GM11168 (cell line): ENCODE measurements around the gene C5orf15.
"Not testable (repeated sequence)": the region's sequence is repeated elsewhere in the genome, so short reads cannot be mapped to it uniquely, and the experiment has no call there.

Source experiments
- in situ Hi-C: fragments of 300-500 bp; cut with MboI; formaldehyde crosslinking; loops from one replicate; pipeline ENCODE4 v1.12.0; 2022; ENCODE audit warnings: low sequenced_read_pairs; ENCODE audit not compliant: unreplicated experiment

The C5orf15 gene

GRCh38 chr5:133994990-133995333, 26.5 kb upstream of the C5orf15 start:
- in situ Hi-C loops: no loop called here

DNA sequence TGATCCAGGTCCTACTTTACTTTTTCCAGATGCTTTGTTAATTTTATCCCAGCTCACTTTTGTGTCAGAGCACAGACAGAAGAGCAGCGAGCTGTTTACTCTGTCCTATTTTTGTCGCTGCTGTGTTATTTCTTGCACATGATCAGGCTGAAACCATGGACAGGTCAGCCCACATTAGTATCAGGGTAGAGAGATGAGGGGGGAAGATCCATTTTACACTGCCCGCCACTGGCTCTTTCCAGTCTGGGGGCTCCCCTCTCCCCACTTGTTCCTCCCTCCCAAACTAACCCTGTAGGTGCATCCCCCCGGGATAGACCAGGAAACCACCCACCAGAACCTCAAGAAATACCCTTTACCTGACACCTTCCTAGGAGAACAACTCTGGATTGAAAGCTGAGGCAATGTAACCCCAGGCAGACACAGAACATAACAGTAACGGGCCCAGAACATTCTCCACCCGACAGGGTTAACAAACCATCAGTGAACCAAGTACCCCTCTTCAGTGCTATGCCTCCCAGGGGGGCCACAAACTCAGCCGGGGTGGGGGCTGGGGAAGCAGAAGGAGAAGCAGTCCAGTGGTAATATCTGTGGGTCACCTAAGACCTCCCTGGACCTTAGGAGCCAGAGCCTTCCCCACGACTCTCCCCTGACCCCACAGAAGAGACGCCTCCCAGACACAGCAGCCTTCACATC, 26.0 kb upstream of the C5orf15 start:
- in situ Hi-C loops: no loop called here

- in situ Hi-C loops: no loop called here
Observed at GRCh38 chr5:133993185-133993936, 24.9 kb upstream of the C5orf15 start.

- in situ Hi-C loops: no loop called here
Observed at GRCh38 chr5:133992429-133993155, 24.2 kb upstream of the C5orf15 start.

DNA sequence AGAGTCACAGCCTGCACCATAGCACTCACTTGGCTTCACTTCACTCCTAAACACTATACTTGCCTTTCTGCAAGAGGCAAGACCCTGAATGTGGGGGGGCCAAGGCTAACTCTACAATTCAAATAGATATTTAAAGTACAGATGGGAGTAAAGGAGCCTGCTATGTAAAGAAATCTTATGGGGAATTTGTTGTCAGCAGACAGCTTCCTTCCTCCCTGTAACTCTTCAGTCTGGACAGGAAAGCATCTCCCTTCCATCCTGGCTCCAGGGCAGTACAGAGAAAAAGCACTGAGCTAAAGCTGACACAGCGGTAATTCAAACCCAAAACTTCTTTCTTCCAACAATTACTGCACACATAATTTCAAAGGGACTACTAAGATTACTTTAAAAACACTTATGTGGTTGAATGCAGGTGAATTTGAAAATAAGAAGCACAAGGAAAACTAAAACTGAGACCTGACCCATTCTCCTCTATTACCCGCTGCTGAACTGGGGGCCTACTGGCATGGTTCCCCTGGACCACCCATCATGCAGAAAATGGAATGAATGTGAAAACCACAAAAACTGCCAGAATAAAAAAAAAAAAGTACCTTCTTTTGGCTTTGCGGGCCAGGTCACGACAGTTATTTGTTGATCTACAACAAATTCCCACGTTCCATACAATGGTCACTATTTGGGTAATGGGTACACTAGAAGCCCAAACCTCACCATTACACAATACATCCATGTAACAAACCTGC, 22.9 kb upstream of the C5orf15 start:
- in situ Hi-C loops: no loop called here

DNA sequence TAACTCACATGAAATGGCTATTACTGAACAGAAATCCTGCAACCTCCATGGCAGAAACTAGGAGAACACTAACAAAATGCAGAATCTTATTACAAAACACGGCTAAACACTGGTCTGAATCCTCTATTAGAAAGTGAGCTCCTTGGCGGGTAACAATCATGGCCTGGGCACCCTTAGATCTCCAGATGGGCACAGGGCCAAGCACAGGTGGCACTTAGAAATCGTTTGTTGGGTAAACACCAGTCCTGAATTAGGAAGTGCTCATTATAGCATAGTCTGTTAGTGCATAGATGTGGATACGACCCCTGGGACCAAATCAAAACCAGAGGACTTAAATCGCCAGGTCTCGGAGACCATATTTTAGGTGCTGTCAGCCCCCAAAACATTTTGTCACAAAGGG, 22.0 kb upstream of the C5orf15 start:
- in situ Hi-C loops: no loop called here

- in situ Hi-C loops: no loop called here
Observed at GRCh38 chr5:133985540-133986180, 17.2 kb upstream of the C5orf15 start.

DNA sequence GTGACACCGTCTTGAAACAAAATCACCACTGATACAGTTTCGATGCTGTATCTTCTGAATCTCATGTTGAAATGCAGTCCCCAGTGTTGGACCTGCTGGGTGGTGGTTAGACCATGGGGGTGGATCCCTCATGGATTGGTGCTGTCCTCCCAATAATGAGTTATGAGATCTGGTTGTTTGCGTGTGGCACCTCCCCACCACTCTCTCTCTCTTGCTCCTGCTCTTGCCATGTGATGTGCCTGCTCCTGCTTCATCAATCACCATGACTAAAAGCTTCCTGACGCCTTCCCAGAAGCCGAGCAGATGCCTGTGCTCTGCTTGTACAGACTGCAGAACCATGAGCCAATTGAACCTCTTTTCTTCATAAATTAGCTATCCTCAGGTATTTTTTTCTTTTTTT, 15.2 kb upstream of the C5orf15 start:
- in situ Hi-C loops: no loop called here

DNA sequence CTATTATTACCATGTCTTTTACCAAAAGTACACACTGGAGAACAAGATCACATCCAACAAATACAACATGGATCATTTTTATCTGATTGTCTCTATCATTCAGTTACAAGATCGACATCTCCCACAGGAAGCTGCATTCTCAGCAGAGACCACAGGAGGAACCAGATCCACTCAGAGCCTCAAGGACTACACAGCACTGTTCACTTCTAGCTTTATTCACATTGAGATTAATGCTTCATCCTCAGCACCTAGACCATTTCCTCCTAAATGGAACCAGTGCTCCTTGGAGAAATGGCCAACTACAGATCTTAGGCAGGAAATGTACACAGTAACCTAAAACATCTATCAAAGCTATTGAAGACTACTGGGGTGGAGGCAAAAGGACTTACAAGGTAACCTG, 13.3 kb upstream of the C5orf15 start:
- in situ Hi-C loops: no loop called here

DNA sequence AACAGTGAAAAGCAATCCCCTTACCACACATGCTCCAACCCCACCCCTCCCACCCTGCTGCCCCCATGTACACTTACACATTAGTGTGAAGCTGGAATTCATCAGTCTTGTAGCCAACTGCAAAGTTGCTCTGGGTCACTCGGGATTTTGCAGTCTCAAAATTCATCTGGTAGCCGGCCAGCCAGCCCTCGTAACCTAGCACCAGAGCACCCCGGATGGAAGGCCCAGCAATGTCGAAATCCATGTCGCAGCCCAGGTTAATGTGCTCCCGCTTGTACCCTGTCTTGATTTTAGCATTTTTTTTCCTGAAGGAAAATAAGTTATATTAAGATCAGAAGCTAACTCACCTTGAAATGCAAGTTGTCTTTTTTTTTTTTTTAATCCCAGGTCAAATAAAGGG, 12.2 kb upstream of the C5orf15 start:
- in situ Hi-C loops: no loop called here

DNA sequence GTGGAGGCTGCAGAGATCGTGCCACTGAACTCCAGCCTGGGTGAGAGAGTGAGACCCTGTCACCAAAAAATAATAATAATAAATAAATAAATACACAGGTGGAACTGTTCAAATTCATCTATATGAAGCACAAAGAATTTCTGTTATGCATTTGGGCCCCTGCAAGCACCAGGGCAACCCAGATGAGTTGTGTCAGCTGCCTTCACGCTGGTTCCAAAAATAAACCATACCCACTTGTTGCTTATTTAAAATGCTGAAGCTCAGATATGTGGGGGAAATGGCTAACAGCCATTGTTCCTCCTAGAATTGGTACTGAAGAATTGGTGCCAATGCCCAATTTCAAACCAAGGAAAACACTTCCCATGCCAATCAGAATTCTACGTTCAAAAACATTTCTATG, 10.5 kb upstream of the C5orf15 start:
- in situ Hi-C loops: no loop called here

- in situ Hi-C loops: no loop called here
Observed at GRCh38 chr5:133977858-133978257, 9.4 kb upstream of the C5orf15 start.

GRCh38 chr5:133977161-133977787, 8.8 kb upstream of the C5orf15 start:
- in situ Hi-C loops: no loop called here

DNA sequence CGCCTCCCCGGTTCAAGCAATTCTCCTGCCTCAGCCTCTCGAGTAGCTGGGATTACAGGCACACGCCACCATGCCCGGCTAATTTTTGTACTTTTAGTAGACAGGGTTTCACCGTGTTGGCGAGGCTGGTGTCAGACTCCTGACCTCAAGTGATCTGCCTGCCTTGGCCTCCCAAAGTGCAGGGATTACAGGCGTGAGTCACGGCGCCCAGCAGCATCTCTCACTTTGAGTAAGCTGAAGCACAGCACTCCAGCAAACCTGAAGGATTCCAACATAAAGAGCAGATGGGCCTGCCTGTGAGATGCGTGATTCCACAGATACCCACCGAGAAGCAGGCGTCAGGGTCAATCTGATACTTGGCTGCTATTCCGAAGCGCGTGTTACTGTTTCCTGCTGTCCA, 7.1 kb upstream of the C5orf15 start:
- in situ Hi-C loops: not testable (repeated sequence)

- in situ Hi-C loops: no loop called here
Observed at GRCh38 chr5:133974142-133974541, 5.7 kb upstream of the C5orf15 start.

DNA sequence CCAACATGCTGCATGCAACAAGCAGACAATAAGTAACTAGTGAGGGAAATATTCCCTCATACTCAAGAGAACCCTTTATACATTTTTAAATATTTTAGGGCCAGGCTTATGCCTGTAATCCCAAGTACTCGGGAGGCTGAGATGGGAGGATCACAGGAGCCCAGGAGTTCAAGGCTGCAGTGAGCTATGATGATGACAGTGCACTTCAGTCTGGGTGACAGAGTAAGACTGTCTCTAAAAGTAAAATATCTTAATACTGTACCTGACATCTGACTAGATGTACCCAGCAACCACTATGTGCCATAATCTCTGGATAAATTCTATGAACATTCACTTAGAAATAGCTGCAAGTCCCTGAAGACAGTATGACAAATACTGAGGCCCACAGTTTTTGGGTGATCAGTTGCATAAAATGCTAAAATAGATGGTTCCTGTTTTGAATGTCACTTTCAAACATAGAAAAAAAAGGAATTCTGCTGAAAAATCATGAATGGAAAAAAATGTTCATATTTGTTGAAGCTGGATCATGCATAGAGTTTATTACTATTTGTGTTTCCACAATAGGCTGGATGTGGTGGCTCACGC, 2.0 kb upstream of the C5orf15 start:
- in situ Hi-C loops: no loop called here

DNA sequence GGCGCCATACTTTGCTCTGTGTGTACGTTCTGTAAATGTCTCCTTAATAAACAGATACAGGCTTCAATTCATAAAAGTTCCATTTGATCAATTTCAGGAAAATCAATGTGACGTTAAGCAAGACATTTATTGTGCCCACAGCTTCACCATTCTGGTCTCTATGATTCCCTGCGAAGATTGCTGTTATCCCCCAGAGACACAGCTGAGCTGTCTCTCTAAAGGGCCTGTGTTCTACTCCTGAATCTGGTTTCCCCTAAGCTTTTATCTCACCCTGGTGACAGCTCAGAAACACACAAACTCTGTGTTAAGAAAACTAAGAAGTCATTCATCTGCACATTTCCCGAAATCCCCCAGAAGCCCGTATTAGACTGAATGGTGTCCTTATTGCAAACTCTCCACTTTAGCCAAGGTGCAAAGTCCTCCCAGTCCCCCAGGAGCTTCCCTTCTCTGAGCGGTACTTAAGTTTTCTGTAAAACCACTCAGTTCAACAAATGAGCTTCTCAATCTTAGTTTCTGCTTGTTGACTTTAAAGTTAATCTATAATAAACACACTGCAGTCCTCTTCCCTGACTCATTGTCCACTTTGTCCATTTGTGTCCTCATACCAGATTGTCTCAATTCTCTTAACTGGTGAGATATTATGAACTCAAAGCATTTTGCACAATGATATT, 1.4 kb upstream of the C5orf15 start:
- in situ Hi-C loops: no loop called here

DNA sequence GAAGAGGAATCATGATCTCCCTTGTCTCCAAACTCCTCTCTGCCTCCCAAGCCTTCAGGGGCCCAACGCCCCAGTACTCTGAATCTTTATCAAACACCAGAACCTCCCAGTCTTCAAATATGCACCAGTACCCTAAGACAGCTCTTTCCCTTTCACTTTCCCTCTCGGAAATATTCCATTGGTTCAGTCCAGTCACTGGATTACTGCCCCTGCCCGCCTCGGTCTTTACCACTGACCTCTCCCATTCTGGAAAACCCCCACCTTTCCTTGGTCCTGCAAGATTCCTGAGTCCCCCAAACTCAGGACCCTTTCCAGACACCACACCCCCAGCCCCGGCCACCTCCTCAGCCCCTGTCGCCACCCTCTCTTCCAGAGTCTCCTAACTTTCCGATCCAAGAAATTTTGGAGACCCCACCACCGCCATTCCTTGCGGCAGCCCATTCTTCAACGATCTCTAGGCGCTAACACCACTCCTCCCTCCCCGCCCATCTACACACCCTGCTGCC, 674 bp downstream of the C5orf15 start:
- in situ Hi-C loops: no loop called here

DNA sequence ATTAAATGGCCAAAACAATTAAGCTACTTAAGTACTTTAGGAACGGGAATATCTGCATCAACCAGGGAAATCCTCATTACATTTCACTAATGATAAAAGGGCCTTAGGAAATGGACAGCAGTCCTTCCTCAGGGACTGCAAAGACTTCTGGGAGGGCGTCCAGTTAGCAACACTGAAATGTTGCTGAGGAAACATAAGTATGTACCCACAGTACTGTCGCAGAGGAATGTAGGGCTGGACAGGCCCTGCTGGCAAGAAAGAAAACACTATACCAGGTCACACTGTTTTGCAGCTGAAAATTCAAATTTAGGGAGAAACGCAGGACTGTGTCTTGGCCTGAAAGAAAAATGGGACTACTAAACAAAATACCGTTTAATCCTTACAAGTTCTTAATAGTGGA, 1.3 kb downstream of the C5orf15 start:
- in situ Hi-C loops: no loop called here
